K562 (cell line): ENCODE data around the gene CA6. TPM values are rescaled to one million over a fixed set of nuclear protein-coding genes. Genes with fewer than 3 reads are reported as not detected.

ENCODE experiments used
- polyA plus RNA-seq, 8 experiments: library from polyadenylated mRNA; depleted of rRNA in 4 of 8; stranded (reverse) in 5 of 8; unstranded in 3 of 8; fragments of >200 nt; fragmentation: Nextera tagmentation in 2 of 8; fragmentation: Illumina TruSeq in 1 of 8; extraction: Ambion mirVana in 2 of 8; extraction: Trizol in 1 of 8; gene quantifications; 2 replicates each; pipeline versions ENCODE4 v1.2.1 to v1.2.3, GENCODE V29; 2011 to 2014; ENCODE audit warnings: inconsistent platforms in 1 of 8, missing spikeins in 1 of 8
- small RNA-seq: library from RNA; depleted of rRNA; stranded (forward); fragments of <200 nt; gene quantifications from one replicate; pipeline ENCODE3, GENCODE V24; 2014
- total RNA-seq, 7 experiments: library from RNA; depleted of rRNA in 6 of 7; stranded (reverse); fragments of >200 nt in 6 of 7; fragmentation: Illumina TruSeq in 2 of 7; extraction: Trizol in 2 of 7; gene quantifications; 2 replicates each; pipeline versions ENCODE4 v1.2.1 to v1.2.3, GENCODE V29; 2011 to 2021; ENCODE audit warnings: low replicate concordance in 1 of 7
- TF ChIP-seq, protein P1 (sequence below): sonication (generic); formaldehyde crosslinking; IDR thresholded peaks from 2 replicates; pipeline ENCODE4 v1.8.0; 2022; ENCODE audit warnings: mild to moderate bottlenecking, low read depth, missing genetic modification reagents
- TF ChIP-seq, protein P2 (sequence below): sonication (generic); formaldehyde crosslinking; IDR thresholded peaks from 2 replicates; pipeline ENCODE4 v1.8.1; 2022; ENCODE audit warnings: missing genetic modification reagents

Gene CA6
- total and polyA plus RNA-seq, 9 of the 15 experiments (the other 6 are each of a cell fraction or from before 2014, with no cell fraction given), result not detected

DNA sequence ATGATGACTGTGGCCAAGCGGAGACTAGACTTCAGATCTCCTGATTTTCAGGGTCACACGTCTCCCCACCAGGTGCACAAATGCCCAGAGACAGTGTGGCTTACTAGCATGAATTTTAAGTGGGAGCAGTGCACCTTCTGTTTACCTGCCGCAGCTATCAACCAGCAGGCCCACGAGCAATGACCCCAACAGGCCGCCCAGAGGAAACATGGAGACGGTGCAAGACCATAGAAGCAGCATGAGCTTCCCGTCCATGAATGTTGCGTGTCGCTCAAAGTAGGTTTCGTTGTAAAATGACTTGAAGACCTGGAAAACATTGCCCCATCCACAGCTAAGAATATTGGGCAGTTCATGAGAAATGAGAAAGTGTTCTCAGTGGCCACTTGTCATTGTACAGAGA lies 77.1 kb downstream of the CA6 start (continued):
- TF ChIP-seq, protein P1, sequence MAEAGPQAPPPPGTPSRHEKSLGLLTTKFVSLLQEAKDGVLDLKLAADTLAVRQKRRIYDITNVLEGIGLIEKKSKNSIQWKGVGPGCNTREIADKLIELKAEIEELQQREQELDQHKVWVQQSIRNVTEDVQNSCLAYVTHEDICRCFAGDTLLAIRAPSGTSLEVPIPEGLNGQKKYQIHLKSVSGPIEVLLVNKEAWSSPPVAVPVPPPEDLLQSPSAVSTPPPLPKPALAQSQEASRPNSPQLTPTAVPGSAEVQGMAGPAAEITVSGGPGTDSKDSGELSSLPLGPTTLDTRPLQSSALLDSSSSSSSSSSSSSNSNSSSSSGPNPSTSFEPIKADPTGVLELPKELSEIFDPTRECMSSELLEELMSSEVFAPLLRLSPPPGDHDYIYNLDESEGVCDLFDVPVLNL (CRISPR knock-in tag), result no peak
- TF ChIP-seq, protein P2, sequence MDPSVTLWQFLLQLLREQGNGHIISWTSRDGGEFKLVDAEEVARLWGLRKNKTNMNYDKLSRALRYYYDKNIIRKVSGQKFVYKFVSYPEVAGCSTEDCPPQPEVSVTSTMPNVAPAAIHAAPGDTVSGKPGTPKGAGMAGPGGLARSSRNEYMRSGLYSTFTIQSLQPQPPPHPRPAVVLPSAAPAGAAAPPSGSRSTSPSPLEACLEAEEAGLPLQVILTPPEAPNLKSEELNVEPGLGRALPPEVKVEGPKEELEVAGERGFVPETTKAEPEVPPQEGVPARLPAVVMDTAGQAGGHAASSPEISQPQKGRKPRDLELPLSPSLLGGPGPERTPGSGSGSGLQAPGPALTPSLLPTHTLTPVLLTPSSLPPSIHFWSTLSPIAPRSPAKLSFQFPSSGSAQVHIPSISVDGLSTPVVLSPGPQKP, result no peak

Small RNA genes lying within 50 kb of the gene (small RNA-seq; reads per million reads assigned to genes)
- gene AL139415.2 (not detected), gene RN7SL451P (not detected)

Other genes starting within 250 kb of the CA6 start
- gene RERE, start 128.2 kb upstream of the CA6 start, total RNA-seq (2014; rRNA removed), result 14.2 and 14.4 TPM in 2 replicates
- gene RERE, start 128.2 kb upstream of the CA6 start, total RNA-seq (2014; rRNA removed; fragmentation: Illumina TruSeq; extraction: Trizol), result 13.4 and 14.6 TPM in 2 replicates
- gene RERE, start 128.2 kb upstream of the CA6 start, total RNA-seq (2015; rRNA removed; fragmentation: Illumina TruSeq; extraction: Trizol), result 12.9 and 14.2 TPM in 2 replicates
- gene RERE, start 128.2 kb upstream of the CA6 start, total RNA-seq (2021), result 40.2 and 51.5 TPM in 2 replicates
- 5.3 and 8.3 TPM in 2 replicates for gene RERE, start 128.2 kb upstream of the CA6 start, polyA plus RNA-seq (2011; rRNA removed)
- gene RERE, start 128.2 kb upstream of the CA6 start, polyA plus RNA-seq (2014; fragmentation: Illumina TruSeq; extraction: Trizol), result 21.1 and 25.2 TPM in 2 replicates
- gene RERE, start 128.2 kb upstream of the CA6 start, polyA plus RNA-seq (2014; fragmentation: Nextera tagmentation; extraction: Ambion mirVana), result 1 to 10 TPM; 3.0 to 5.4 TPM
- gene RERE, start 128.2 kb upstream of the CA6 start, polyA plus RNA-seq (2014; rRNA removed), result 8.0 and 22.3 TPM in 2 replicates
- gene ENO1, start 67.2 kb upstream of the CA6 start, total RNA-seq (2014; rRNA removed), result 2,617 and 2,757 TPM in 2 replicates
- gene ENO1, start 67.2 kb upstream of the CA6 start, total RNA-seq (2014; rRNA removed; fragmentation: Illumina TruSeq; extraction: Trizol), result 2,118 and 2,410 TPM in 2 replicates
- gene ENO1, start 67.2 kb upstream of the CA6 start, total RNA-seq (2015; rRNA removed; fragmentation: Illumina TruSeq; extraction: Trizol), result 2,997 and 3,044 TPM in 2 replicates
- 2,642 and 2,717 TPM in 2 replicates for gene ENO1, start 67.2 kb upstream of the CA6 start, total RNA-seq (2021)
- gene ENO1, start 67.2 kb upstream of the CA6 start, polyA plus RNA-seq (2011; rRNA removed), result 3,253 and 3,807 TPM in 2 replicates
- gene ENO1, start 67.2 kb upstream of the CA6 start, polyA plus RNA-seq (2014; fragmentation: Illumina TruSeq; extraction: Trizol), result 2,868 and 3,193 TPM in 2 replicates
- gene ENO1, start 67.2 kb upstream of the CA6 start, polyA plus RNA-seq (2014; fragmentation: Nextera tagmentation; extraction: Ambion mirVana), result 1,000 to 10,000 TPM; 6,249 to 7,472 TPM
- 2,249 and 2,310 TPM in 2 replicates for gene ENO1, start 67.2 kb upstream of the CA6 start, polyA plus RNA-seq (2014; rRNA removed)
- not detected in 2 replicates for gene SLC2A7, start 80.6 kb downstream of the CA6 start, total RNA-seq (2014; rRNA removed)
- not detected in 2 replicates for gene SLC2A7, start 80.6 kb downstream of the CA6 start, total RNA-seq (2014; rRNA removed; fragmentation: Illumina TruSeq; extraction: Trizol)
- not detected in 2 replicates for gene SLC2A7, start 80.6 kb downstream of the CA6 start, total RNA-seq (2015; rRNA removed; fragmentation: Illumina TruSeq; extraction: Trizol)
- gene SLC2A7, start 80.6 kb downstream of the CA6 start, total RNA-seq (2021), result not detected in 2 replicates
- gene SLC2A7, start 80.6 kb downstream of the CA6 start, polyA plus RNA-seq (2011; rRNA removed), result not detected in 2 replicates
- gene SLC2A7, start 80.6 kb downstream of the CA6 start, polyA plus RNA-seq (2014; fragmentation: Illumina TruSeq; extraction: Trizol), result not detected in 2 replicates
- gene SLC2A7, start 80.6 kb downstream of the CA6 start, polyA plus RNA-seq (2014; fragmentation: Nextera tagmentation; extraction: Ambion mirVana), result not detected
- gene SLC2A7, start 80.6 kb downstream of the CA6 start, polyA plus RNA-seq (2014; rRNA removed), result not detected in 2 replicates
- not detected in 2 replicates for gene SLC2A5, start 123.8 kb downstream of the CA6 start, total RNA-seq (2014; rRNA removed)
- not detected in 2 replicates for gene SLC2A5, start 123.8 kb downstream of the CA6 start, total RNA-seq (2014; rRNA removed; fragmentation: Illumina TruSeq; extraction: Trizol)
- gene SLC2A5, start 123.8 kb downstream of the CA6 start, total RNA-seq (2015; rRNA removed; fragmentation: Illumina TruSeq; extraction: Trizol), result not detected in 2 replicates
- gene SLC2A5, start 123.8 kb downstream of the CA6 start, total RNA-seq (2021), result 0.04 TPM in 1 of 2 replicates, not detected in the other
- 0.08 TPM in 1 of 2 replicates, not detected in the other for gene SLC2A5, start 123.8 kb downstream of the CA6 start, polyA plus RNA-seq (2011; rRNA removed)
- gene SLC2A5, start 123.8 kb downstream of the CA6 start, polyA plus RNA-seq (2014; fragmentation: Illumina TruSeq; extraction: Trizol), result not detected in 2 replicates
- not detected for gene SLC2A5, start 123.8 kb downstream of the CA6 start, polyA plus RNA-seq (2014; fragmentation: Nextera tagmentation; extraction: Ambion mirVana)
- not detected in 2 replicates for gene SLC2A5, start 123.8 kb downstream of the CA6 start, polyA plus RNA-seq (2014; rRNA removed)
- 0.08 TPM in 1 of 2 replicates, not detected in the other for gene GPR157, start 183.2 kb downstream of the CA6 start, total RNA-seq (2014; rRNA removed)
- gene GPR157, start 183.2 kb downstream of the CA6 start, total RNA-seq (2014; rRNA removed; fragmentation: Illumina TruSeq; extraction: Trizol), result 0.03 TPM in 1 of 2 replicates, not detected in the other
- gene GPR157, start 183.2 kb downstream of the CA6 start, total RNA-seq (2015; rRNA removed; fragmentation: Illumina TruSeq; extraction: Trizol), result 0.04 TPM in 2 replicates
- 0.18 and 0.87 TPM in 2 replicates for gene GPR157, start 183.2 kb downstream of the CA6 start, total RNA-seq (2021)
- gene GPR157, start 183.2 kb downstream of the CA6 start, polyA plus RNA-seq (2011; rRNA removed), result 0.04 TPM in 1 of 2 replicates, not detected in the other
- 0.03 and 0.04 TPM in 2 replicates for gene GPR157, start 183.2 kb downstream of the CA6 start, polyA plus RNA-seq (2014; fragmentation: Illumina TruSeq; extraction: Trizol)
- gene GPR157, start 183.2 kb downstream of the CA6 start, polyA plus RNA-seq (2014; fragmentation: Nextera tagmentation; extraction: Ambion mirVana), result not detected
- gene GPR157, start 183.2 kb downstream of the CA6 start, polyA plus RNA-seq (2014; rRNA removed), result 0.01 and 0.05 TPM in 2 replicates